ENCODE measurements around the gene KRTAP12-1. TPM values are rescaled to one million over a fixed set of nuclear protein-coding genes. Genes with fewer than 3 reads are reported as not detected.

KRTAP12-1 gene
- total RNA-seq, 2 experiments from 2014 or later: not detected

DNA sequence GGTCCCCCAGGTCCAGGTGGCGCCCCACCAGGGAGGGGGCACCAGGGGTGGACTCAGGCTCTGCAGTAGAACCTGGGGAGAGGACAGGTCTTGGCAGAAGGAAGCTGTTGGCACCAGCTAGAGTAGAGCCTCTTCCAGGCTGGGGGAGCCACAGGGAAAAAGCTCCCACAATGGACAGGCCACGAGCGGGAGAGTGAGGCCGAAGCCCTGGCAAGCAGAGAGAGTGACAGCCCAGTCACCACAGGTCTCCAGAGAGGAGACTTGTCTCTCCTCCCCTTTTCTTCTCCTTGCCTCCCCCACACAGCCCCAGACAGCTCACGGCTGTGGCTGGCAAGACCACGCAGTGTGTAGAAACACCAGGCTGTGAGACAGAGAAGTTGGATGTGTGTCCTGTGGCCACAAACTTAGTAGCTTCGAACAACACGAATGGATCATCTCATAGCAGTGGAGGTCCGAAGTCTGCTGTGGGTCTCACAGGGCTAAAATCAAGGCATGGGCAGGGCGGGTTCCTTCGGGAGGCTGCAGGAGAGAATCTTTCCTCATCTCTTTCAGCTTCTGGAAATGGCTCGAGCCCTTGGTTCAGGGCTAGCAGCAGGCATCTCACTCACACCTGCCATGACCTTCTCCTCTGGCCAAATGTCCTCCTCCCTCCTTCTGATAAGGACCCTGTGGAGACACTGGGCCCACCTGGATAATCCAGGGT, 30.8 kb downstream of the KRTAP12-1 start:
- no peaks in the 10 kb centered on the region for H4K20me1 ChIP-seq (ENCODE audit: insufficient read depth, low read length)
- CTCF ChIA-PET (ENCODE audit: unreplicated experiment): no interaction called here
- H3K4me1 ChIP-seq (ENCODE audit: insufficient read depth, low read length, poor library complexity, severe bottlenecking): no peaks in the 10 kb centered on the region
- no peak overlapping the region for H2AFZ ChIP-seq (ENCODE audit: low read length)
- no peak for DNase-seq (ENCODE audit: low spot score)
- no peaks in the 10 kb centered on the region for H3K9me2 ChIP-seq (ENCODE audit: insufficient read depth, low read length)
- TF ChIP-seq EZH2phosphoT487 (IDR thresholded peaks at IDR 0.05; ENCODE audit: borderline replicate concordance, low read depth, low read length) (no peak), CTCF (conservative IDR thresholded peaks at IDR 0.05; ENCODE audit: low read length) (no peak)
- H3K27ac ChIP-seq (ENCODE audit: low read depth, low read length, poor library complexity, severe bottlenecking): no peak overlapping the region
- no TSS peak for BruUV-seq (replicated peaks)
- H3K79me2 ChIP-seq (ENCODE audit: insufficient read depth, low read depth, low read length): no peaks in the 10 kb centered on the region
- intact Hi-C loops (cut with micrococcal nuclease; ENCODE audit: unreplicated experiment): no loop called here
- no peak overlapping the region for H3K4me3 ChIP-seq (ENCODE audit: low read depth, low read length, poor library complexity, severe bottlenecking)
- no peak overlapping the region for H3K4me2 ChIP-seq (ENCODE audit: low read length)
- H3K9me3 ChIP-seq (ENCODE audit: low read length): no peaks in the 10 kb centered on the region
- H3K36me3 ChIP-seq (ENCODE audit: insufficient read depth, low read length): no peaks in the 10 kb centered on the region
- POLR2A ChIA-PET: no interaction called here

DNA sequence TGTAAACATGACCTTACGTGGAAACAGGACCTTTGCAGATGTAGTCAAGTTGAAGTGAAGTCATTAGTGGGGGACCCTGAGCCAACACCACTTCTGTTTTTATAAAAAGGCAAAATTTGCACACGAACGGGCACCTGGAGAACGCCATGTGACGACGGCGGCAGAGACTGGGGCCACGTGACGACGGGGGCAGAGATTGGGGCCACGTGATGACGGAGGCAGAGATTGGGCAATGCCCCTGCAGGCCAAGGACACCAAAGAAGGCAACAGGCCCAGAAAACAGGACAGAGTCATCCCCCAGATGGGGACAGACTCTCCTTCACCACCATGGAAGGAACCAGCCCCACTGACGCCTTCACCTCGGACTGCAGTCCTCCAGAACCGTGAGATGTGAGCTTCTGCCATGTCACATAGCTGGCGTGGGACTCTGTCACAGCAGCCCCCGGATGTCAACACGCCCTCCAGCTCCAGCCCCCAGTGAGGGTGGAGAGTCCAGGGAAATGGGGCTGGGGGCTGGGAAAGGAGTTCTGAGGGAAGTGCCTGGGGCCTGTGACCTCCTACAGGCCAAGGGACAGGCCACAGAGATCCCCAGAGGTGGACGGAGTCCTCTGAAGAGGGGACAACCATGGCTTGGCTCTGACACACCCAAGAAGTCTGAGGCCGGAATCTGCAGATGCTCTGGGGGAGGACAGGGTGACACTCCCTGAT, 31.5 kb downstream of the KRTAP12-1 start:
- Histone ChIP-seq H3K4me3 (ENCODE audit: low read depth, low read length, poor library complexity, severe bottlenecking) (no peak overlapping the region), H3K79me2 (ENCODE audit: insufficient read depth, low read depth, low read length) (no peaks in the 10 kb centered on the region), H3K9me2 (ENCODE audit: insufficient read depth, low read length) (no peaks in the 10 kb centered on the region), H3K4me1 (ENCODE audit: insufficient read depth, low read length, poor library complexity, severe bottlenecking) (no peaks in the 10 kb centered on the region), H3K4me2 (ENCODE audit: low read length) (no peak overlapping the region), H2AFZ (ENCODE audit: low read length) (no peak overlapping the region), H3K9me3 (ENCODE audit: low read length) (no peaks in the 10 kb centered on the region), H3K36me3 (ENCODE audit: insufficient read depth, low read length) (no peaks in the 10 kb centered on the region), H3K27ac (ENCODE audit: low read depth, low read length, poor library complexity, severe bottlenecking) (no peak overlapping the region), H4K20me1 (ENCODE audit: insufficient read depth, low read length) (no peaks in the 10 kb centered on the region)
- intact Hi-C loops (cut with micrococcal nuclease; ENCODE audit: unreplicated experiment): no loop called here
- DNase-seq (ENCODE audit: low spot score): no peak
- ChIA-PET POLR2A (no interaction called here), CTCF (ENCODE audit: unreplicated experiment) (no interaction called here)
- no TSS peak for BruUV-seq (replicated peaks)
- no peak for TF ChIP-seq EZH2phosphoT487 (IDR thresholded peaks at IDR 0.05; ENCODE audit: borderline replicate concordance, low read depth, low read length)
- TF ChIP-seq CTCF (conservative IDR thresholded peaks at IDR 0.05; ENCODE audit: low read length): no peak

- no TSS peak for BruUV-seq (replicated peaks)
- CTCF ChIA-PET (ENCODE audit: unreplicated experiment): no interaction called here
These were observed 32.4 kb downstream of the KRTAP12-1 start for GRCh38 chr21:44649521-44650100.

More at GRCh38 chr21:44649521-44650100, 32.4 kb downstream of the KRTAP12-1 start:
- Histone ChIP-seq H3K4me2 (ENCODE audit: low read length) (no peak overlapping the region), H3K27ac (ENCODE audit: low read depth, low read length, poor library complexity, severe bottlenecking) (no peak overlapping the region), H3K4me3 (ENCODE audit: low read depth, low read length, poor library complexity, severe bottlenecking) (no peak overlapping the region), H3K79me2 (ENCODE audit: insufficient read depth, low read depth, low read length) (no peaks in the 10 kb centered on the region), H3K9me2 (ENCODE audit: insufficient read depth, low read length) (no peaks in the 10 kb centered on the region), H3K9me3 (ENCODE audit: low read length) (peaks cover 5% of the 10 kb centered on the region), H4K20me1 (ENCODE audit: insufficient read depth, low read length) (no peaks in the 10 kb centered on the region), H3K4me1 (ENCODE audit: insufficient read depth, low read length, poor library complexity, severe bottlenecking) (no peaks in the 10 kb centered on the region), H2AFZ (ENCODE audit: low read length) (no peak overlapping the region), H3K36me3 (ENCODE audit: insufficient read depth, low read length) (no peaks in the 10 kb centered on the region)
- POLR2A ChIA-PET: no interaction called here
- intact Hi-C loops (cut with micrococcal nuclease; ENCODE audit: unreplicated experiment): no loop called here
- no peak for DNase-seq (ENCODE audit: low spot score)
- TF ChIP-seq CTCF (conservative IDR thresholded peaks at IDR 0.05; ENCODE audit: low read length) (no peak), EZH2phosphoT487 (IDR thresholded peaks at IDR 0.05; ENCODE audit: borderline replicate concordance, low read depth, low read length) (no peak)

Measured in OCI-LY7 (cell line).